H1 (cell line): ENCODE data around the gene AGBL1. TPM values are rescaled to one million over a fixed set of nuclear protein-coding genes. Genes with fewer than 3 reads are reported as not detected.
A peak's percentile ranks its signal among the peaks of the same experiment; 100 is the strongest.

ENCODE experiments used
- CTCF ChIA-PET: fragments of 300-600 bp; sonication (Branson Sonifier 250); formaldehyde crosslinking; loops from one replicate; lab custom pipeline; 2021; ENCODE audit not compliant: partially characterized antibody; lab: Charles Lee
- POLR2A ChIA-PET: fragments of 300-600 bp; sonication (Branson Sonifier 250); formaldehyde crosslinking; loops from one replicate; lab custom pipeline; 2021; ENCODE audit warnings: inconsistent platforms; ENCODE audit not compliant: partially characterized antibody; lab: Charles Lee
- DNase-seq, 2 experiments: peaks; one replicate each; pipeline versions ENCODE4 v3.0.0 to v3.0.0-alpha.2; 2010 to 2022; ENCODE audit warnings: low spot score in 2 of 2, low read depth in 1 of 2, mixed read lengths in 1 of 2
- FAIRE-seq: peaks from 2 replicates; lab custom pipeline; 2011; peaks lifted over from hg19 to GRCh38; lab: Jason Lieb, UNC
- H2AFZ ChIP-seq: 2 replicates; pipeline ENCODE4 v1.8.1; 2012; ENCODE audit warnings: low read length, inconsistent platforms
- H2AK5ac ChIP-seq: 2 replicates; pipeline ENCODE4 v1.6.1; 2013; ENCODE audit warnings: low read depth, low read length
- H2BK120ac ChIP-seq: replicated peaks from 2 replicates; pipeline ENCODE3; 2013; ENCODE audit warnings: low read depth, low read length, inconsistent platforms
- H2BK12ac ChIP-seq: 2 replicates; pipeline ENCODE4 v1.6.1; 2013; ENCODE audit warnings: low read depth, low read length
- H2BK15ac ChIP-seq: 2 replicates; pipeline ENCODE4 v1.6.1; 2013; ENCODE audit warnings: low read length
- H2BK20ac ChIP-seq: 2 replicates; pipeline ENCODE4 v1.6.1; 2013; ENCODE audit warnings: low read length
- H2BK5ac ChIP-seq: 2 replicates; pipeline ENCODE4 v1.6.1; 2013; ENCODE audit warnings: low read depth, low read length
- H3K14ac ChIP-seq: 2 replicates; pipeline ENCODE4 v1.6.1; 2013; ENCODE audit warnings: inconsistent platforms; ENCODE audit not compliant: insufficient read length
- H3K18ac ChIP-seq: 2 replicates; pipeline ENCODE4 v1.6.1; 2013; ENCODE audit warnings: low read length; ENCODE audit errors: extremely low read depth
- H3K23ac ChIP-seq: 2 replicates; pipeline ENCODE4 v1.6.1; 2013; ENCODE audit warnings: inconsistent platforms; ENCODE audit not compliant: insufficient read length
- H3K23me2 ChIP-seq: 2 replicates; pipeline ENCODE4 v1.6.1; 2013; ENCODE audit warnings: low read depth, low read length
- H3K27ac ChIP-seq: 2 replicates; pipeline ENCODE4 v1.6.1; 2011; ENCODE audit warnings: low read depth, low read length, inconsistent platforms
- H3K27me3 ChIP-seq, 4 experiments: replicated peaks in 1 of 4; 1 replicate in 1 of 4; 2 replicates in 3 of 4; pipeline versions ENCODE4 v1.6.1 to v1.8.1; 2011 to 2013; ENCODE audit warnings: low read length in 3 of 4, mild to moderate bottlenecking in 3 of 4, inconsistent platforms in 2 of 4, mixed read lengths in 2 of 4, moderate library complexity in 1 of 4; ENCODE audit not compliant: control insufficient read depth in 3 of 4, insufficient read depth in 3 of 4; ENCODE audit errors: extremely low read depth in 1 of 4
- H3K36me3 ChIP-seq, 4 experiments: 2 replicates each; pipeline versions ENCODE4 v1.6.1 to v1.8.1; 2011 to 2013; ENCODE audit warnings: mild to moderate bottlenecking in 4 of 4, low read length in 3 of 4, moderate library complexity in 2 of 4, control low read depth in 1 of 4, inconsistent platforms in 1 of 4; ENCODE audit not compliant: insufficient read depth in 4 of 4, control insufficient read depth in 2 of 4
- H3K4ac ChIP-seq: replicated peaks from 2 replicates; pipeline ENCODE3; 2013; ENCODE audit warnings: low read length, low read depth, mixed read lengths, inconsistent platforms; ENCODE audit not compliant: insufficient read length
- H3K4me1 ChIP-seq, 4 experiments: replicated peaks in 1 of 4; 1 replicate in 1 of 4; 2 replicates in 3 of 4; pipeline versions ENCODE4 v1.6.1 to v1.8.1; 2011 to 2013; ENCODE audit warnings: low read length in 3 of 4, inconsistent platforms in 2 of 4, mixed read lengths in 1 of 4; ENCODE audit not compliant: insufficient read depth in 4 of 4, control insufficient read depth in 3 of 4
- H3K4me2 ChIP-seq, 2 experiments: 2 replicates each; pipeline versions ENCODE4 v1.6.1 to v1.8.1; 2011 to 2013; ENCODE audit warnings: low read depth in 2 of 2, low read length in 2 of 2, control low read depth in 1 of 2, inconsistent platforms in 1 of 2, mild to moderate bottlenecking in 1 of 2; ENCODE audit not compliant: insufficient read depth in 1 of 2
- H3K4me3 ChIP-seq, 4 experiments: fragments of 200-600, 300-600 bp in 1 of 4; sonication (generic), shearing (Covaris generic), sonication (Bioruptor Twin) in 1 of 4; 2 replicates each; pipeline versions ENCODE4 v1.5.1 to v1.8.1; 2011 to 2016; ENCODE audit warnings: low read length in 4 of 4, low read depth in 3 of 4, control low read depth in 2 of 4, inconsistent platforms in 2 of 4, mild to moderate bottlenecking in 2 of 4, mixed read lengths in 1 of 4, moderate library complexity in 1 of 4; ENCODE audit not compliant: insufficient read depth in 2 of 4; ENCODE audit errors: extremely low read depth in 1 of 4
- H3K56ac ChIP-seq: replicated peaks from 2 replicates; pipeline ENCODE3; 2013; ENCODE audit warnings: low read depth, mild to moderate bottlenecking, mixed read lengths, low read length, inconsistent platforms; ENCODE audit not compliant: insufficient read length
- H3K79me1 ChIP-seq: 2 replicates; pipeline ENCODE4 v1.6.1; 2013; ENCODE audit warnings: low read depth, low read length, control low read depth
- H3K79me2 ChIP-seq, 2 experiments: 2 replicates each; pipeline versions ENCODE4 v1.6.1 to v1.8.1; 2012 to 2013; ENCODE audit warnings: low read length in 2 of 2, mild to moderate bottlenecking in 2 of 2, inconsistent platforms in 1 of 2; ENCODE audit not compliant: insufficient read depth in 2 of 2, control insufficient read depth in 1 of 2
- H3K9ac ChIP-seq, 4 experiments: replicated peaks in 1 of 4; 1 replicate in 1 of 4; 2 replicates in 3 of 4; pipeline versions ENCODE4 v1.6.1 to v1.8.1; 2011 to 2013; ENCODE audit warnings: low read depth in 3 of 4, low read length in 3 of 4, control low read depth in 2 of 4, mild to moderate bottlenecking in 2 of 4, moderate library complexity in 2 of 4, inconsistent platforms in 1 of 4; ENCODE audit errors: extremely low read depth in 1 of 4
- H3K9me3 ChIP-seq, 2 experiments: 2 replicates each; pipeline versions ENCODE4 v1.6.1 to v1.8.1; 2012 to 2013; ENCODE audit warnings: mild to moderate bottlenecking in 2 of 2, moderate library complexity in 2 of 2, control low read depth in 1 of 2, inconsistent platforms in 1 of 2, low read depth in 1 of 2, low read length in 1 of 2, mixed read lengths in 1 of 2; ENCODE audit not compliant: insufficient read depth in 2 of 2
- H4K20me1 ChIP-seq, 2 experiments: replicated peaks in 1 of 2; 2 replicates each; pipeline versions ENCODE3 to v1.8.1; 2011 to 2013; ENCODE audit warnings: inconsistent platforms in 2 of 2, low read length in 2 of 2, mild to moderate bottlenecking in 1 of 2; ENCODE audit not compliant: insufficient read depth in 2 of 2, control insufficient read depth in 1 of 2
- H4K5ac ChIP-seq: 2 replicates; pipeline ENCODE4 v1.6.1; 2013; ENCODE audit warnings: low read length, low read depth, mixed read lengths, inconsistent platforms; ENCODE audit not compliant: insufficient read length
- H4K8ac ChIP-seq: 2 replicates; pipeline ENCODE4 v1.8.0; 2013; ENCODE audit warnings: mild to moderate bottlenecking, moderate library complexity, low read length, inconsistent platforms; ENCODE audit not compliant: insufficient read depth; ENCODE audit errors: extremely low read depth
- H4K91ac ChIP-seq: replicated peaks from 2 replicates; pipeline ENCODE3; 2013; ENCODE audit warnings: low read length, mixed read lengths, inconsistent platforms; ENCODE audit not compliant: insufficient read length
- JUN ChIP-seq: IDR thresholded peaks from 2 replicates; pipeline ENCODE4 v1.6.1; 2011; ENCODE audit warnings: low read depth, mild to moderate bottlenecking, improper control_type of control experiment, low read length
- MAFK ChIP-seq: IDR thresholded peaks from 2 replicates; pipeline ENCODE4 v1.6.1; 2012; ENCODE audit warnings: low read depth, mild to moderate bottlenecking, improper control_type of control experiment, low read length
- SP2 ChIP-seq: IDR thresholded peaks from 2 replicates; pipeline ENCODE4 v1.6.1; 2012; ENCODE audit warnings: mild to moderate bottlenecking, low read length, inconsistent platforms
- WGBS, 2 experiments: shearing (Covaris generic) in 1 of 2; methylation state at CpG; one replicate each; pipeline versions ENCODE4 v1.1.6 to v1.1.7; 2013 to 2015; ENCODE audit warnings: low lambda C conversion rate in 2 of 2, mixed read lengths in 2 of 2, inconsistent platforms in 1 of 2, low coverage in 1 of 2, missing lambda C conversion rate in 1 of 2; ENCODE audit not compliant: insufficient replicate concordance in 2 of 2, insufficient coverage in 1 of 2, insufficient read length in 1 of 2; ENCODE audit errors: extremely low coverage in 1 of 2, missing lambda C conversion rate in 1 of 2; 5-methylcytosine and 5-hydroxymethylcytosine counted together
- polyA plus RNA-seq, 7 experiments: library from polyadenylated mRNA; depleted of rRNA in 3 of 7; stranded (reverse) in 5 of 7; unstranded in 2 of 7; fragments of >200 nt in 5 of 7; fragments of 200-250 nt in 2 of 7; gene quantifications; 1 replicate in 5 of 7; 2 replicates in 1 of 7; 4 replicates in 1 of 7; pipeline versions ENCODE4 v1.2.1 to v1.2.3, GENCODE V29; 2011 to 2013; ENCODE audit warnings: missing spikeins in 2 of 7, mixed read lengths in 2 of 7
- total RNA-seq: library from RNA; stranded (reverse); fragmentation: NEBNext Ultra II Directional; extraction: Animal tissue kit (Norgen Biotek cat#: 25700); gene quantifications from 2 replicates; pipeline ENCODE4 v1.2.1, GENCODE V29; 2021

The AGBL1 gene
- total and polyA plus RNA-seq, 2 of the 8 experiments (the other 6 are each of a cell fraction or from before 2014, with no cell fraction given), result not detected

DNA sequence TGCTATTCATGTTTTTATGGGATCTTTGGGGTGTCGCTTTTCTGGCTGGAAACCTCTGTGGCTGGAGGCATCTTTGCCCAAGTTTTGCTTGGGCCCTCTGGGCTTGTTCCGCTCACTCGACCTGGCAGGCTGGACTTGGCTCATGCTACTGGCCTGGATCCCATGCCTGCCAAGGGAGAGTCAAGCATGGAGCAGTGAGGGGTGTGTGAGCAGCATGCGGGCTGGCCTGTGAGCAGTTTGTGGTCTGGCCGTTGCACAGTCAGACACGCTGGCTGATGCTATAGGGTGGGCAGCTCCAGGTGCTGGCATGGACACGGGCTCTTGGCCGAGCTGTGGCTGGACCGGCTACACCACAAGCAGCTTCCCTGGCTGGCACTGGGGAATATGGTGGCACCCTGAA is 491.1 kb downstream of the AGBL1 start:
- no peaks in the 10 kb centered on the region for H4K20me1 ChIP-seq
- no peak overlapping the region for H3K4me2 ChIP-seq
- H3K79me1 ChIP-seq, result no peaks in the 10 kb centered on the region
- WGBS, 2 experiments, result 95% methylated on average over 9 of the region's 9 CpGs; no CpG with 5 or more reads in 1 of the 2 experiments
- H3K36me3 ChIP-seq, result no peaks in the 10 kb centered on the region
- H3K23me2 ChIP-seq, result no peaks in the 10 kb centered on the region; the same call in 1 of the 2 replicates
- no peak overlapping the region; the same call in 1 of the 2 replicates for H4K8ac ChIP-seq
- no peak overlapping the region for H3K14ac ChIP-seq
- no peak overlapping the region for H2BK12ac ChIP-seq
- no peak for TF ChIP-seq SP2
- TF ChIP-seq JUN, result no peak
- TF ChIP-seq MAFK, result no peak
- no peak overlapping the region for H3K56ac ChIP-seq
- no peak overlapping the region for H3K9ac ChIP-seq
- no peak for FAIRE-seq
- peaks cover 0 to 5% (median 3%) of the 10 kb centered on the region in 4 experiments; a peak in 4 of 7 replicates for H3K4me1 ChIP-seq
- H2BK15ac ChIP-seq, result no peak overlapping the region
- ChIA-PET POLR2A (no interaction called here), CTCF (interaction anchor here (0.7 to 1.6 kb wide), 3 partner anchors 121 to 191 kb away, joined by 3 read pairs; no protein-coding TSS in a partner anchor)
- DNase-seq, result no peak
- H4K91ac ChIP-seq, result no peak overlapping the region
- no peak overlapping the region for H3K4ac ChIP-seq
- no peaks in the 10 kb centered on the region for H3K79me2 ChIP-seq
- peaks cover 0 to 9% of the 10 kb centered on the region in 2 experiments; a peak in 2 of 4 replicates for H3K9me3 ChIP-seq
- no peak overlapping the region for H2BK120ac ChIP-seq
- H3K18ac ChIP-seq, result no peak overlapping the region
- H2BK20ac ChIP-seq, result no peak overlapping the region
- no peak overlapping the region for H3K4me3 ChIP-seq
- H3K27ac ChIP-seq, result no peak overlapping the region
- no peaks in the 10 kb centered on the region for H3K27me3 ChIP-seq
- H4K5ac ChIP-seq, result no peak overlapping the region
- no peak overlapping the region for H2AFZ ChIP-seq
- H2AK5ac ChIP-seq, result no peak overlapping the region
- no peak overlapping the region for H3K23ac ChIP-seq
- H2BK5ac ChIP-seq, result peak overlapping the region; percentile 12; the same call in 1 of the 2 replicates
